Bronchial epithelial cell (primary cell): ENCODE results near the gene RELA. TPM values are rescaled to one million over a fixed set of nuclear protein-coding genes. Genes with fewer than 3 reads are reported as not detected.
"Not testable (repeated sequence)": the region's sequence is repeated elsewhere in the genome, so short reads cannot be mapped to it uniquely, and the experiment has no call there.

Source experiments
- DNase-seq: peaks from one replicate; pipeline ENCODE4 v3.0.0-alpha.2; 2010; ENCODE audit warnings: low read depth
- FAIRE-seq: peaks from 2 replicates; lab custom pipeline; 2011; peaks lifted over from hg19 to GRCh38; lab: Jason Lieb, UNC
- H3K27me3 ChIP-seq: 2 replicates; pipeline ENCODE4 v1.5.1; 2011; ENCODE audit warnings: low read length; ENCODE audit not compliant: control insufficient read depth, insufficient read depth
- H3K36me3 ChIP-seq: 2 replicates; pipeline ENCODE4 v1.5.1; 2011; ENCODE audit warnings: low read length; ENCODE audit not compliant: control insufficient read depth, insufficient read depth
- H3K4me3 ChIP-seq: 2 replicates; pipeline ENCODE4 v1.5.1; 2011; ENCODE audit warnings: mild to moderate bottlenecking, low read depth, low read length, control low read depth
- total RNA-seq: library from RNA; depleted of rRNA; stranded (reverse); fragments of >200 nt; gene quantifications from 2 replicates; pipeline ENCODE4 v1.2.1, GENCODE V29; 2014
- TF ChIP-seq, protein P1 (sequence below): IDR thresholded peaks from 2 replicates; pipeline ENCODE4 v1.5.1; 2011; ENCODE audit warnings: mild to moderate bottlenecking, moderate library complexity, low read length, control low read depth, inconsistent platforms; ENCODE audit not compliant: insufficient read depth, severe bottlenecking

The RELA gene
- total RNA-seq, 1 donor from 2014 or later, result 9.5 TPM

- DNase-seq, result no peak
- H3K4me3 ChIP-seq, result no peak overlapping the region
- no peaks in the 10 kb centered on the region for H3K27me3 ChIP-seq
- no peaks in the 10 kb centered on the region for H3K36me3 ChIP-seq
- FAIRE-seq, result no peak
- TF ChIP-seq, protein P1, sequence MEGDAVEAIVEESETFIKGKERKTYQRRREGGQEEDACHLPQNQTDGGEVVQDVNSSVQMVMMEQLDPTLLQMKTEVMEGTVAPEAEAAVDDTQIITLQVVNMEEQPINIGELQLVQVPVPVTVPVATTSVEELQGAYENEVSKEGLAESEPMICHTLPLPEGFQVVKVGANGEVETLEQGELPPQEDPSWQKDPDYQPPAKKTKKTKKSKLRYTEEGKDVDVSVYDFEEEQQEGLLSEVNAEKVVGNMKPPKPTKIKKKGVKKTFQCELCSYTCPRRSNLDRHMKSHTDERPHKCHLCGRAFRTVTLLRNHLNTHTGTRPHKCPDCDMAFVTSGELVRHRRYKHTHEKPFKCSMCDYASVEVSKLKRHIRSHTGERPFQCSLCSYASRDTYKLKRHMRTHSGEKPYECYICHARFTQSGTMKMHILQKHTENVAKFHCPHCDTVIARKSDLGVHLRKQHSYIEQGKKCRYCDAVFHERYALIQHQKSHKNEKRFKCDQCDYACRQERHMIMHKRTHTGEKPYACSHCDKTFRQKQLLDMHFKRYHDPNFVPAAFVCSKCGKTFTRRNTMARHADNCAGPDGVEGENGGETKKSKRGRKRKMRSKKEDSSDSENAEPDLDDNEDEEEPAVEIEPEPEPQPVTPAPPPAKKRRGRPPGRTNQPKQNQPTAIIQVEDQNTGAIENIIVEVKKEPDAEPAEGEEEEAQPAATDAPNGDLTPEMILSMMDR, result no peak
Measured at GRCh38 chr11:65642014-65642671, 20.6 kb downstream of the RELA start.

- DNase-seq, result no peak
Measured at GRCh38 chr11:65641297-65642013, 21.3 kb downstream of the RELA start.

DNA sequence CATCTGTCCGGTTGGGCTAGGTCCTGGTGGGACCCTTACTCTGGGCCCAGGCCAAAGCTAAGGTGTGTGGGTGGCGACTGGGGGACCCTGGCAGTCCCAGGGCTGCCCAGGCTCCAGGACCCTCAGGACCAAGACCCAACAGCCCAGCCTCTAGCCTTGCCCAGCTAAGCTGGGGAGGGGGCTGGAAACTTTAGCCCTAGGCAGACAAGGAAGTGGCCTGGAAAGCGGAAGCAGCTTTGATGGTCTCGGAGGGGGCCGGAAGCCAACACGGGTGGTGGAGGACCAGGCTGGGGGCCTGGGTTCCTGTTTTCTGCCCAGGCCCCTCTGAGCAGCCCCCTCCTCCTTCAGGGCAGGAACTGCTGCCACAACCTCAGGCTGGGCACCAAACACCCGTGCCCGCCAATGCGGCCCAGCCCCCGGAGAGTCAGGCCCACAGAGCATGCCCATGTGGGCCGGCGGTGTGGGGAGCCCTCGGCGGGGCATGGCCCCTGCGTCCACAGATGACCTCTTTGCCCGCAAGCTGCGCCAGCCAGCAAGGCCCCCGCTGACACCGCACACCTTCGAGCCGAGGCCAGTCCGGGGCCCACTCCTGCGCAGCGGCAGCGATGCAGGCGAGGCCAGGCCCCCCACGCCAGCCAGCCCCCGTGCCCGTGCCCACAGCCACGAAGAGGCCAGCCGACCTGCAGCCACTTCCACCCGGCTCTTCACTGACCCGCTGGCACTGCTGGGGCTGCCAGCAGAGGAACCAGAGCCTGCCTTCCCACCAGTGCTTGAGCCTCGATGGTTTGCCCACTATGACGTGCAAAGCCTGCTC, 22.0 kb downstream of the RELA start:
- FAIRE-seq (no peak), DNase-seq (no peak)
- Histone ChIP-seq H3K4me3 (no peak overlapping the region), H3K36me3 (peaks cover 8% of the 10 kb centered on the region), H3K27me3 (no peaks in the 10 kb centered on the region)
- TF ChIP-seq, protein P1, result no peak

More at GRCh38 chr11:65641297-65642013, 21.3 kb downstream of the RELA start:
- Histone ChIP-seq H3K4me3 (no peak overlapping the region), H3K27me3 (no peaks in the 10 kb centered on the region), H3K36me3 (peaks cover 4% of the 10 kb centered on the region)
- FAIRE-seq, result no peak
- TF ChIP-seq, protein P1, result no peak

DNA sequence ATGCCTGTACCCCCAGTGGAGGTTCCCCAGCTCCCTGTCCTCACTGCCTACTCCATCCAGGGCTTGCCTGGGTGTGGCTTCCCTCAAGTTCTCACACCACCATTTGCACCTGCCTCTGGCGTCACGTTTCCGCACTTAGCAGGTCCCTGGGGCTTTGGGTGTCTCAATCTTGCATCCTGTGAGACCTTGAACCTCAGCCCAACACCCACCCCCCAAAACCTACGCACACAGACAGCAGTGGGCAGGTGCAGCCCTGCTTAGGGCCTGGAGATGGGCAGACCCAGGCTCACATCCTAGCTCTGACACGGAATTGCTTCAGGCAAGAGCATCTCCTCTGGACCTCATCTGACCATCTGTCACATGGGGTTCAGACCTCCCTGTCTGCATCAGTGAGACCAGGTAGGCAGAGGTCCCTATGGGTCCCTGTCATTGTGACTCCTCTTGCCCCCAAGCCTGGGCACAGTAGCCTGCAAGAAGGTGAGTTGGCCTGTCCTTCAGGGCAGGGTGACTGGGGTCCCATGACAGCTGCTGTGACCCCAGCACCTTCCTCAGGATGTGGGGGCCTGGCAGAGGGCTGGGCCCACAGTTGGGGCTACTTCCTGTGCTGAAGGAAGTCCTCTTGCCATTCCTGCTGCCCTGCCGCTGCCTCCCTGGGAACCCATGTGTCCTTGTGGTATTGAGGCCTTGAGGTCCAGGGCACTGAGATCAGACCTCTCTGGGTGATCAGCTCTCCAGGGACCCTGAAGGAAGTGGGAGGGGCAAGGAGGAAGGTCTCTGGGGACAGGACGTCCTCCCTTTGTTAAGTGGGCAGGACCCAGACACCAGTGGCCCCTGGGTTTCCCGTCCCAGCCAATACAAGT, 22.9 kb downstream of the RELA start:
- H3K27me3 ChIP-seq, result no peaks in the 10 kb centered on the region
- H3K4me3 ChIP-seq, result no peak overlapping the region
- DNase-seq (no peak), FAIRE-seq (no peak)
- peaks cover 15% of the 10 kb centered on the region for H3K36me3 ChIP-seq
- TF ChIP-seq, protein P1, result no peak

DNA sequence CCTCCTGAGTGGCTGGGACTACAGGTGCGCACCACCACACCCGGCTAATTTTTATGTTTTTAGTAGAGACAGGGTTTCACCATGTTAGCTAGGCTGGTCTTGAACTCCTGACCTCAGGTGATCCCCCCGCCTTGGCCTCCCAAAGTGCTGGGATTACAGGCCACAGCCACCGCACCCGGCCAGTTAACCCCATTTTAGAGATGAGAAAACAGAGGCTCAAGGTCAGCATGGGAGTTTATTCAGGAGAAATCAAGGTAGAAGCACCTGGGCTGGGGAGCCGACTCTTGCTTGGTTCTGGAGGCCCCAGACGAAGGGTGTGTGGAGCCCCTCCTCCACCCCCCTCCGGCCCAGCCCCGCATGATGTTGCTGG, 23.5 kb downstream of the RELA start:
- not testable (repeated sequence) for DNase-seq, FAIRE-seq, H3K27me3 ChIP-seq, H3K4me3 ChIP-seq
- peaks cover 18% of the 10 kb centered on the region for H3K36me3 ChIP-seq
